Nephron progenitor cell (in vitro differentiated cells): ENCODE results near the gene SLC5A4.

ENCODE experiments used
- DNase-seq: peaks from one replicate; pipeline ENCODE4 v3.0.0; 2021
- H3K27ac Mint-ChIP-seq: 2 replicates; pipeline ENCODE4 v1.8.0; 2021; ENCODE audit warnings: mild to moderate bottlenecking, moderate library complexity, mixed read lengths
- H3K27me3 Mint-ChIP-seq: 2 replicates; pipeline ENCODE4 v1.8.0; 2021; ENCODE audit warnings: mild to moderate bottlenecking, low read depth, mixed read lengths; ENCODE audit not compliant: poor library complexity
- H3K36me3 Mint-ChIP-seq: 2 replicates; pipeline ENCODE4 v1.8.0; 2021; ENCODE audit warnings: low read depth, mixed read lengths
- H3K4me1 Mint-ChIP-seq: 2 replicates; pipeline ENCODE4 v1.8.0; 2021; ENCODE audit warnings: mixed read lengths
- H3K4me3 Mint-ChIP-seq: 2 replicates; pipeline ENCODE4 v1.8.0; 2021; ENCODE audit warnings: mild to moderate bottlenecking, moderate library complexity, mixed read lengths
- H3K9me3 Mint-ChIP-seq: 2 replicates; pipeline ENCODE4 v1.8.0; 2021; ENCODE audit warnings: mild to moderate bottlenecking, moderate library complexity, mixed read lengths
- CTCF ChIP-seq: fragments of 200-600 bp; sonication (generic); IDR thresholded peaks from 2 replicates; pipeline ENCODE4 v1.5.0; 2021; ENCODE audit warnings: antibody characterized with exemption

The SLC5A4 gene

DNA sequence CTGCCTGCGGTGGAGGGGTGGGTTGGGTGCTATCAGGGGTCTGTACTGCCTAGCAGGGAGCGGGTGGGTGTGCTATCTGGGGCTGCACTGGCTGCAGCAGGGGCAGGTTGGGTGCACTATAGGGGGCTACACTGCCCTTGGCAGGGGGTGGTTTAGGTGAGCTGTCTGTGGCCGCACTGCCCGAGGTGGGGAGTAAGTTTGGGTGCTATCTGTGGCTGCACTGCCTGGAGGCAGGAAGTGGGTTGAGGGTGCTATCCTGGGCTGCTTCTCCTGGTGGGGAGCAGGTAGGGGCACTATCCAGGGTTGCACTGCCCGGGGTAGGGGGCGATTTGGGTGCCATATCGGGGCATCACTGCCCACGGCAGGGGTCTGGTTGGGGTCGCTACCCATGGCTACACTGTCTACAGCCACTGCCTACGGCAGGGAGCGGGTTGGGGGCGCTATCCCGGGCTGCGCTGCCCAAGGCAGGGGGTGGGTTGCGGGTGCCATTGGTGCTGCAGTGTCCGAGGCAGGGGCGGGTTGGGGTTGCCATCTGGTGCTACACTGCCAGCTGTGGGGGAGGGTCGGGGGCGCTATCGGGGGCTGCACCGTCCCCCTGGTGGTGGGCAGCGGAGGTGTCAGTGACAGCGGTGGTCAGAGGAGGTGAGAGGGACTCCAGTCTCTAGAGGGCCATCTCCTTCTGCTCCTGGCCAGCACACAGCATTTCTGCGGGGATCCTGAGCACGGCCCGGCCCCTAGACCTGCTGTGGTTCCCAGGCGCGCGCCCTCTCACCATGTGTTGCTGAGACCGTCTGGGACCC, 49.0 kb downstream of the SLC5A4 start:
- DNase-seq, result peak; percentile 52
- TF ChIP-seq CTCF, result no peak
- H3K4me3 Mint-ChIP-seq, result peak overlapping the region; percentile 87
- H3K27me3 Mint-ChIP-seq, result peaks cover 76% of the 10 kb centered on the region
- H3K4me1 Mint-ChIP-seq, result peaks cover 31% of the 10 kb centered on the region
- no peak overlapping the region for H3K27ac Mint-ChIP-seq
- H3K36me3 Mint-ChIP-seq, result no peaks in the 10 kb centered on the region
- H3K9me3 Mint-ChIP-seq, result no peaks in the 10 kb centered on the region

DNA sequence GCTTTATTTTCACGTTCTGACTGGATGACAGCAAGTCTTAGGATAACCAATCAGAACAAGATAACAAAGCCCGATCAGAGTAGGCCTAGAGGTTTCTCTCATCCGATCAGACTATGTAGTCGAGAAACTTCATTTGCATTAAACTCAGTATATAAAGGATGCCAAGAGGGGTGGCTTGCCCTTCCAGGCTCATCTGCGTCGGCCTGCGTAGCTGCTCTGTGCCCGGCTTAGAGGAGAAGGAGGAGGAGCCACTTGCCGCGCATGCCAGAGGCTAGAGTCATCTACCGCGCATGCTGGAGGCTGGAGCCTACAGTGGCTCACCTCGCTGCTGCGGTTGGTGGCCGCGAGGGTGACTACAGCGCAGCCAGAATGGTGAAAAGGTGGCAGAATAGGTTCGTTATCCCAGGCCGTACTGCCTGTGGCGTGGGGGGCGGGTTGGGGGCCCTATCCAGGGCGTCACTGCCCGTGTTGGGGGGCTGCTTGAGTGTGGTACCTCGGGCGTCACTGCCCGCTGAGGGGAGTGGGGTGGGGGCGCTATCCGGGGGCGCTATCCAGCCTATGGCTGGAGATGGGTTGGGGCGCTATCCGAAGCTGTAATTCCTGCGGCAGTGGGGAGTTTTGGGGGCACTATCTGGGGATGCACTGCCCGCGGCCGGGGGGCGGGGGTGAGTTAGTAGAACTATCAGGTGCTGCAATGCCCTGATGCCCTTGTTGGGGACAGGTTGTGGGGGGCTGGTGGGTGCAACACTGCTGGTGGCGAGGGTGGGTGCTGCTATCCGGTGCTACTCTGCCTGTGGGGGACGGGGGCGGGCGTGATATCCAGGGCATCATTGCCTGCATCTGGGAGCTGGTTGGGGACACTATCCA, 50.1 kb downstream of the SLC5A4 start, which contains the start of gene RFPL2:
TSS of gene RFPL2 (minus strand) at position 218 of the 867 bp plus-strand sequence. CDS start 2,622 bp downstream, outside the sequence.
- peaks cover 80% of the 10 kb centered on the region for H3K27me3 Mint-ChIP-seq
- no peak within 1 kb of the TSS for H3K27ac Mint-ChIP-seq
- TF ChIP-seq CTCF, result no peak
- peak; percentile 79 for DNase-seq
- H3K9me3 Mint-ChIP-seq, result no peaks in the 10 kb centered on the region
- peaks cover 31% of the 10 kb centered on the region for H3K4me1 Mint-ChIP-seq
- H3K36me3 Mint-ChIP-seq, result no peaks in the 10 kb centered on the region
- H3K4me3 Mint-ChIP-seq, result peak within 1 kb of the TSS; percentile 87

GRCh38 chr22:32204040-32204855, 50.9 kb downstream of the SLC5A4 start:
- no peak overlapping the region for H3K27ac Mint-ChIP-seq
- no peak for TF ChIP-seq CTCF
- H3K9me3 Mint-ChIP-seq, result no peaks in the 10 kb centered on the region
- no peaks in the 10 kb centered on the region for H3K36me3 Mint-ChIP-seq
- peak overlapping the region; percentile 87 for H3K4me3 Mint-ChIP-seq
- peaks cover 79% of the 10 kb centered on the region for H3K27me3 Mint-ChIP-seq
- H3K4me1 Mint-ChIP-seq, result peaks cover 31% of the 10 kb centered on the region
- peak; percentile 47 for DNase-seq

GRCh38 chr22:32203181-32204039, 51.7 kb downstream of the SLC5A4 start:
- Mint-ChIP-seq H3K4me3 (peak overlapping the region; percentile 87), H3K27me3 (peaks cover 81% of the 10 kb centered on the region), H3K36me3 (no peaks in the 10 kb centered on the region), H3K9me3 (no peaks in the 10 kb centered on the region), H3K4me1 (peaks cover 31% of the 10 kb centered on the region), H3K27ac (no peak overlapping the region)
- no peak for DNase-seq
- no peak for TF ChIP-seq CTCF

GRCh38 chr22:32202539-32203180, 52.5 kb downstream of the SLC5A4 start:
- H3K27me3 Mint-ChIP-seq, result peaks cover 81% of the 10 kb centered on the region
- no peak overlapping the region for H3K27ac Mint-ChIP-seq
- peak; percentile 62 for DNase-seq
- H3K4me1 Mint-ChIP-seq, result peaks cover 31% of the 10 kb centered on the region
- H3K9me3 Mint-ChIP-seq, result no peaks in the 10 kb centered on the region
- H3K36me3 Mint-ChIP-seq, result no peaks in the 10 kb centered on the region
- H3K4me3 Mint-ChIP-seq, result peak overlapping the region; percentile 87
- TF ChIP-seq CTCF, result peak; percentile 51
